Prostate gland (tissue), 2 donors: ENCODE results near the gene VPS29.

Experiments used
- POLR2A ChIP-seq: fragments of 450-650 bp; IDR thresholded peaks from one replicate; pipeline ENCODE4 v1.6.1; 2016; ENCODE audit warnings: antibody characterized with exemption, mild to moderate bottlenecking
- TF ChIP-seq, protein P1 (sequence below), 4 experiments: fragments of 200-600 bp in 2 of 4; fragments of 450-650 bp in 2 of 4; sonication (generic) in 2 of 4; IDR thresholded peaks; 1 replicate in 3 of 4; 2 replicates in 1 of 4; pipeline ENCODE4 v1.5.1; 2016 to 2019; ENCODE audit warnings: antibody characterized with exemption in 4 of 4, mild to moderate bottlenecking in 2 of 4, moderate library complexity in 2 of 4

DNA sequence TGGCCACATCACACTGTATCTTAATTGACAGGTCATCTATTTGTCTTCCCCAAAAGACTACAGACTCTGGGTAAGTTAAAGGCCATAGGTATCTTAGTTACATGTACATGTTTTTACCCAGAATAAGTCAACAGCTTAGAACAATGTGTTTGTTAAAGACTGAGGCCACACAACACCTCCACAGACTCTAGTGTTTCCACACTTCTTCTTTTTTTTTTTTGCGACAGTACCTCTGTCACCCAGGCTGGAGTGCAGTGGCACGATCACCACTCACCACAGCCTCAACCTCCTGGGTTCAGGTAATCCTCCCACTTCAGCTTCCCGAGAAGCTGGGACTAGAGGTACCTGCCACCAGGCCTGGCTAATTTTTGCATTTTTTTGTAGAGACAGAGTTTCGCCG is 35.1 kb downstream of the VPS29 start:
- TF ChIP-seq, protein P1, sequence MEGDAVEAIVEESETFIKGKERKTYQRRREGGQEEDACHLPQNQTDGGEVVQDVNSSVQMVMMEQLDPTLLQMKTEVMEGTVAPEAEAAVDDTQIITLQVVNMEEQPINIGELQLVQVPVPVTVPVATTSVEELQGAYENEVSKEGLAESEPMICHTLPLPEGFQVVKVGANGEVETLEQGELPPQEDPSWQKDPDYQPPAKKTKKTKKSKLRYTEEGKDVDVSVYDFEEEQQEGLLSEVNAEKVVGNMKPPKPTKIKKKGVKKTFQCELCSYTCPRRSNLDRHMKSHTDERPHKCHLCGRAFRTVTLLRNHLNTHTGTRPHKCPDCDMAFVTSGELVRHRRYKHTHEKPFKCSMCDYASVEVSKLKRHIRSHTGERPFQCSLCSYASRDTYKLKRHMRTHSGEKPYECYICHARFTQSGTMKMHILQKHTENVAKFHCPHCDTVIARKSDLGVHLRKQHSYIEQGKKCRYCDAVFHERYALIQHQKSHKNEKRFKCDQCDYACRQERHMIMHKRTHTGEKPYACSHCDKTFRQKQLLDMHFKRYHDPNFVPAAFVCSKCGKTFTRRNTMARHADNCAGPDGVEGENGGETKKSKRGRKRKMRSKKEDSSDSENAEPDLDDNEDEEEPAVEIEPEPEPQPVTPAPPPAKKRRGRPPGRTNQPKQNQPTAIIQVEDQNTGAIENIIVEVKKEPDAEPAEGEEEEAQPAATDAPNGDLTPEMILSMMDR (IDR thresholded peaks at IDR 0.05), result no peak
- no peak for TF ChIP-seq POLR2A
